Astrocyte of the cerebellum (primary cell): ENCODE data around the gene PXN.

Experiments used
- DNase-seq: peaks from one replicate; pipeline ENCODE4 v3.0.0-alpha.2; 2011; ENCODE audit warnings: low read depth
- H3K4me3 ChIP-seq: 2 replicates; pipeline ENCODE4 v1.5.1; 2011; ENCODE audit warnings: mild to moderate bottlenecking, low read depth, low read length, moderate library complexity
- CTCF ChIP-seq: IDR thresholded peaks from 2 replicates; pipeline ENCODE4 v1.5.1; 2012; ENCODE audit warnings: low read length, low read depth, moderate library complexity, mild to moderate bottlenecking; ENCODE audit errors: missing control alignments
- in situ Hi-C: cut with HindIII; loops from 2 replicates; pipeline ENCODE4 v1.10.0; 2017; ENCODE audit warnings: low sequenced_read_pairs

The PXN gene

GRCh38 chr12:120265473-120266179 is at the start of gene PXN:
Gene PXN, minus strand, starts transcription at chr12:120265730. Its CDS starts 101 bp downstream, at chr12:120265629.
- peak within 1 kb of the TSS; percentile 87 for H3K4me3 ChIP-seq
- peak; percentile 71 for TF ChIP-seq CTCF
- in situ Hi-C loops = no loop called here
- DNase-seq = peak; percentile 34

- no peak for TF ChIP-seq CTCF
- no peak overlapping the region for H3K4me3 ChIP-seq
- in situ Hi-C loops = no loop called here
- DNase-seq = no peak
These were observed 48.7 kb upstream of the PXN start for GRCh38 chr12:120314220-120314619.

- peak; percentile 92 for TF ChIP-seq CTCF
- in situ Hi-C loops = loop anchor here (10.0 kb wide), 1 partner anchor 77 kb away; no protein-coding TSS in a partner anchor
- DNase-seq = peak; percentile 92
- H3K4me3 ChIP-seq = peak within 1 kb of the TSS; percentile 78
These were observed 36.7 kb upstream of the PXN start, which contains the start of gene SIRT4 for GRCh38 chr12:120301962-120302815. Gene SIRT4, plus strand, starts transcription at chr12:120302321. Its CDS starts 1,241 bp downstream, at chr12:120303562.

GRCh38 chr12:120292661-120293531 is 27.4 kb upstream of the PXN start, which contains the start of gene RNU4-1:
Gene RNU4-1, minus strand, starts transcription at chr12:120293237.
- in situ Hi-C loops = no loop called here

GRCh38 chr12:120292411-120292660 is 26.8 kb upstream of the PXN start:
- no peak for DNase-seq
- in situ Hi-C loops = no loop called here
- TF ChIP-seq CTCF = no peak

More at GRCh38 chr12:120292661-120293531, 27.4 kb upstream of the PXN start, which contains the start of gene RNU4-1:
- peak; percentile 93 for DNase-seq
- H3K4me3 ChIP-seq = peak within 1 kb of the TSS; percentile 53
- no peak for TF ChIP-seq CTCF

More at GRCh38 chr12:120292411-120292660, 26.8 kb upstream of the PXN start:
- H3K4me3 ChIP-seq = peak overlapping the region; percentile 53
